GM19372 (cell line): ENCODE data around the gene POMGNT1.
"Not testable (repeated sequence)": the region's sequence is repeated elsewhere in the genome, so short reads cannot be mapped to it uniquely, and the experiment has no call there.

ENCODE experiments used
- ATAC-seq: cut with Tn5 transposase; IDR thresholded peaks from one replicate; pipeline ENCODE4 v1.9.1; 2021; ENCODE audit warnings: mild to moderate bottlenecking, low read depth, moderate library complexity; ENCODE audit not compliant: unreplicated experiment

The POMGNT1 gene

DNA sequence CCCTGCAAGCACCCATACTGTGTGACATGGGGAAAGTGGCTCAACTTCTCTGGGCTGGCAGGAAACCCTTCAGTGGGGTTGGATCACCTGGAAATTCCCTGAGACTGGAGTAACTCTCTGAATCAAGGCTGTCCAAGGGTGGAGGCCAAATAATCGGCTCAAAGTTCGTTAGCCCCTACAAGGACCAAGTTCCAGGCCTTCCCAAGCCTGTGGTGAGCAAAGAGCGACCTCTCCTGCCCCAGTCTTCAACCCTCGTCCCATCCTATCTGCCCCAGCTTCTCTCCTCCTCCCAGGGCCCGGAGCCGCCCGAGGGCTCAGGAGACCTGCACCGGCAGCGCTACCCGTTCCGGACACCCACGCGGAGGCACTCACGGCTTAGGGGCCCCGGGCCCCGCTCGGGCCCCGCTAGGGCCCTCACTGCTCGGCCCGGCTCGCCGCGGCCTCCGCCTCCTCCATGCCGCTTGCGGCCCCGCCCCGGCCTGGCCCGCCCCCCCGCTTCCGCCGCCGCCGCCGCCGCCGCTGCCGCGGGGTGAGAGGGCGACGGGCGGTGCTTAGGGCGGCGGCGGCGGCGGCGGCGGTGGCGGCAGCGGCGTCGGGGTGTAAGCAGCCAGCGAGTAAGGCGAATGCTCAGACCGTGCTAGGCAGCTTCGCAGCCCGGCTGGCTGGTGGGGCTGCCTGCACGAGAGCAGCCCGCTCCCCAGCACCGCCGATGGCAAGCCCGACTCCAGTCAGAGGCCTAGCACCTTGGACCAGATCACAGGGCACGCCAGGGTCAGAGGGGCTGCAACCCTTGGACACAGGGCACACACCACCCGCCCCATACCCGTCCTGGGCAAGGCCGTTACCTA lies at the start of gene POMGNT1:
Gene POMGNT1 (minus strand): TSS at position 471 of the 848 bp plus-strand sequence. CDS start 613 bp downstream, outside the sequence.
- peak; percentile 82 for ATAC-seq

DNA sequence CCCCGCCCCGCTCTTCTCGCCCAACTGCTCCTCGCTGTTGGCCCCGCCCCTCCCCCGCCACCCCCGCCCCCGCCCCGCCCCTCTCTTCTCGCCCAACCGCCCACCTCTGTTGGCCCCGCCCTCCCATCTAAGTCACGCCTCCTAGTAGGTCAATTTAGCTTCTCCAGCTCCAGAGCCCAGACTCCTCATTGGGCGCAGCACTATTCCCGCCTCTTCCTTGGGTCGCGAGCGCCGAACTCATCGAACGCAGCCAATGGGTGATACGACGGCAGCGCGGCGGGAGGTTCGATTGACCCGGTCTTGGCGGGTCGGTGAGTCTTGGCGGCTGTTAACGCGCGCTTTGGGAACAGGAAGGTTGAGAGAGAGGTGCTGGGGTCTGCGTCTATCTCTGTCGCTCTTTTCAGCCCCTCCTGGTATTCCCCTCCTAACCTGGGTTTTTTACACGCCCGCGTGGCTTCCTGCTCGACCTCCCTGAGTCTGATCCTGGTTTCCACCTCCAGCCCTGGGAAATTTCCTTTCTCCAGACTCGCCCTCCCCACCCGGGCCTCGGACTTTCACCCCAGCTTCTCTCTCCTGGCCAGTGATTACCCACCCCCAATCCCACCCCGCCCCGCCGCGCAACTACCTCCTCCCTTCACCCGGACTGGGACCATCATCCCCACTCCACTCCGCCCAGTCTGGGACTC lies 49.3 kb upstream of the POMGNT1 start, which contains the start of gene RAD54L:
Gene RAD54L (plus strand): TSS at position 328 of the 686 bp plus-strand sequence. CDS start 643 bp downstream, outside the sequence.
- ATAC-seq: peak; percentile 92

DNA sequence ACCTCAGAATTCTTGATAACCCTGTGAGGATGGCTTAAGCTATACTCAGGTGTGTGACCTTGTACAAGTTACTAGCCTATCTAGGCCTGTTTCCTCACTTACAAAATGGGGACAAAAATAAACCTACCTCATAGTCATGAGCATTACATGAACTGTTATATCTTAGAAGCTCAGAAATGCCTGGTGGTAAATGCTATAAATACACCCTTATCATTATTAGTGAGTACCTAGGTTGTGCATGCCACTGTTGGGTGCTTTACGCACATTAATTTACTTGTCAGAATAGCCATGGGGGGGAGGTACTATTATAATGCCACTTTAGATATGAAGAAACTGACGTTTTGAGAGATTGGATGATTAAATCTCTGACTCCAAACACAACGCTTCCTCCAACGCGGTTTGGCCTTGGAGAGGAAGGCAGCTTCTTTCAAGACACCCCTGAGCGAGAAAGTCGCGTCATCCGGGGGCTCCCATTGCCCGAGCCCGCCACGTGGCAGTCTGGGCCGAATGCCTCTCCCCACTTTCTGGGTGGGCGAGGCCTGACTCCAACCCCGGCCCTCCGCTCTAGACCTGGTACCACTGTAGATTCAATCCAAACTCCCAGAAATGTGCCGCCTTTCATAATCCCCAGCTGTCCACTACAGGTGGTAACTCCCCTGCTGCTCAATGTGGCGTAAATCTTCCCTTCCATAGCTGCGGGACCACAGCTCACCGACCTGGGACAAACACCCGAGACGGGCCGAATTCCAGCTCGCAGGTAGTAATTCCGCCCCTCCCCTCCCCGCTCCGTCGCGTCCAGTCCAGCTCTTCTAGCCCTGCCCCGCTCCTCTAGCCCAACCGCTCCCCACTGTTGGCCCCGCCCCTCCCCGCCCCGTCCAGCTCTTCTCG lies 48.6 kb upstream of the POMGNT1 start:
- peak; percentile 55 for ATAC-seq

DNA sequence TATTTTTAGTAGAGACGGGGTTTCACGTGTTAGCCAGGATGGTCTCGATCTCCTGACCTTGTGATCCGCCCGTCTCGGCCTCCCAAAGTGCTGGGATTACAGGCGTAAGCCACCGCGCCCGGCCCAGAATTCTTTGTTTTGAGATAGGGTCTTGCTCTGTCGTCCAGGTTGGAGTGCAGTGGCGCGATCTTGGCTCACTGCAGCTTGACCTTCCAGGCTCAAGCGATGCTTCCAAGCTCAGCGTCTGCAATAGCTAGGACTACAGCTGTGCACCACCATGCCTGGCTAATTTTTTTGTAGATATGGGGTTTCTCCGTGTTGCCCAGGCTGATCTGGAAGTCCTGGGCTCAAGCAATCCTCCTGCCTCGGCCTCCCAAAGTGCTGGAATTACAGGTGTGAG lies 47.9 kb upstream of the POMGNT1 start:
- ATAC-seq: not testable (repeated sequence)

DNA sequence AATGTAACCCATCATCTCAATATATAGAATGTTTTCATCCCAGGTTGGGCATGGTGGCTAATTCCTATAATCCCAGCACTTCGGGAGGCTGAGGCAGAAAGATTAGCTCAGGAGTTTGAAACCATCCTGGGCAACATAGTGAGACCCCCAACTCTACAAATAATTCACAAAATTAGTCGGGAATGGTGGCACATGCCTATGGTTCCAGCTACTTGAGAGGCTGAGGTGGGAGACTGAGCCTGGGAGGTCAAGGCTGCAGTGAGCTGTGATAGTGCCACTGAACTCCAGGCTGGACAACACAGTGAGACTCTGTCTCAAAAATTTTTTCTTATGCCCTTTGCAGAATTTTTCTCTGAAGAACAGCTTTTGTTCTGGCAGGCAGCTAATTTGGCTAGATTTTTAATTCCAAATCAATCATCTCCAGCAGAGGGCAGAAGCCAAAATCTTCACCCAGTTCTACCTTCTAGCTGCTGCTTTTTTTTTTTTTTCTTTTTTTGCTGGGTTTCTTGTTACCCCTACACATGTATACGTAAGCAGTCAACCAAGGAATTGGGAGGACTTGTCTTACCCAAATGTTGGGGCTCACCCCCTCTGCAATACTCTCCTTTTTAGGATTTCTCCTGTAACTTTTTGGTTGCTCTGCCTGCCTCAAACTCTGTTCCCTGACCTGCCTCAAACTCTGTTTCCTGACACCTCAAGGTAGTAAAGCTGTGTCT lies 46.6 kb upstream of the POMGNT1 start:
- no peak for ATAC-seq

- ATAC-seq: not testable (repeated sequence)
Measured at GRCh38 chr1:46243831-46244230, 45.6 kb upstream of the POMGNT1 start.

GRCh38 chr1:46242918-46243317 lies 44.7 kb upstream of the POMGNT1 start:
- no peak for ATAC-seq

DNA sequence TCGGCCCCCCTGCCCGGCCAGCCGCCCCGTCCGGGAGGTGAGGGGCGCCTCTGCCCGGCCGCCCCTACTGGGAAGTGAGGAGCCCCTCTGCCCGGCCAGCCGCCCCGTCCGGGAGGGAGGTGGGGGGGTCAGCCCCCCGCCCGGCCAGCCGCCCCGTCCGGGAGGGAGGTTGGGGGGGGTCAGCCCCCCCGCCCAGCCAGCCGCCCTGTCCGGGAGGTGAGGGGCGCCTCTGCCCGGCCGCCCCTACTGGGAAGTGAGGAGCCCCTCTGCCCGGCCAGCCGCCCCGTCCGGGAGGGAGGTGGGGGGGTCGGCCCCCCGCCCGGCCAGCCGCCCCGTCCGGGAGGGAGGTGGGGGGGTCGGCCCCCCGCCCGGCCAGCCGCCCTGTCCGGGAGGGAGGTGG lies 43.5 kb upstream of the POMGNT1 start:
- not testable (repeated sequence) for ATAC-seq

DNA sequence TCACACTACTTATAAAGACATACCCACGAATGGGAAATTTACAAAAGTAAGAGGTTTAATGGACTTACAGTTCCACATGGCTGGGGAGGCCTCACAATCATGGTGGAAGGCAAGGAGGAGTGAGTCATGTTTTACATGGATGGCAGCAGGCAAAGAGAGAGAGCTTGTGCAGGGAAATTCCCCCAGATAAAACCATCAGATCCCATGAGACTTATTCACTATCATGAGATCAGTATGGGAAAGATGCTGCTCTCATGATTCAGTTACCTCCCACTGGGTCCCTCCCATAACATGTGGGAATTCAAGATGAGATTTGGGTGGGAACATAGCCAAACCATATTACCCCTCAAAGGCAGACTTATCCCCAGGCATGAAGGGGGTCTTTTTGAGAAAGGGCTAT lies 40.6 kb upstream of the POMGNT1 start:
- not testable (repeated sequence) for ATAC-seq

DNA sequence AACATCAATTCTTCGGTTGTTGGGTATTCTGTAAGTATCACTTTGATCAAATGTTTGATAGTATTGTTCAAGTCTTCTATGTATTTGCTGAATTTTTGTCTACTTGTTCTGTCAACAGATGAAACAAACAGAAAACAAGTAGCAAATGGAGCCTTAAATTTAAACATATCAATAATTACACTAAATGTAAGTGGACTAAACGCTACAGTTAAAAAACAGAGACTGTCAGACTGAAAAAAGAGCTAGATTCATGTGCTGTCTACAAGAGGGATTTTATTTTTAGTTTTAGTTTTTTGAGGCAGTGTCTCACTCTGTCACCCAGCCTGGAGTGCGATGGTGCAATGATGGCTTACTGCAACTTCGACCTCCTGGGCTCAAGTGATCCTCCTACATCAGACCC lies 38.6 kb upstream of the POMGNT1 start:
- no peak for ATAC-seq

- ATAC-seq: not testable (repeated sequence)
Measured at GRCh38 chr1:46231231-46231630, 33.0 kb upstream of the POMGNT1 start.

DNA sequence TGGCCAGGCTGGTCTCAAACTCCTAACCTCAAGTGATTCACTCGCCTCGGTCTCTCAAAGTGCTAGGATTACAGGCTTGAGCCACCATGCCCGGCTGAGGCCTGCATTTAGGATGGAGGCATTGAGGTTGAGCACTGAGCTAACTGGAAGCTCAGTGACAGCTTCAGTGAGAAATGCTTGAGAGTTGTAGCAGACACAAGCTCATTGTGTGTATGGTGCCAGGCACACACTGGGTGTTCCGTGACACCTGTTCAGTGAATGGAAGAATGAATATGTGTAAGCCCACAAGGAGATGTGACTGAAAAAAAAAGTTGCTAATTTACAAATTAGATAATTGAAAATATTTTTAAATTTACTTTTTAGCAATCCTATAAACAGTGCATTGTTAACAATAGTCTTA lies 26.7 kb upstream of the POMGNT1 start:
- no peak for ATAC-seq

GRCh38 chr1:46223472-46223943 lies 25.3 kb upstream of the POMGNT1 start:
- ATAC-seq: peak; percentile 68

DNA sequence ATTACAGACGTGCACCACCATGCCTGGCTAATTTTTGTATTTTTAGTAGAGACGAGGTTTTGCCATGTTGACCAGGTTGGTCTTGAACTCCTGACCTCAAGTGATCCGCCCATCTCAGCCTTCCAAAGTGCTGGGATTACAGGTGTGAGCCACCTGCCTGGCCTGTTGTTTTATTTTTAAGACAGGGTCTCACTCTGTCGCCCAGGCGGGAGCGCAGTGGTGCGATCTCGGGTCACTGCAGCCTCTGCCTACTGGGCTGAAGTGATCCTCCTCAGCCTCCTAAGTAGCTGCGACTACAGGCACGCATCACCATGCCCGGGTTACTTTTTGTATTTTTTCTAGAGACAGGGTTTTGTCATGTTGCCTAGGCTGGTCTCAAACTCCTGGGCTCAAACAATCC lies 24.8 kb upstream of the POMGNT1 start:
- ATAC-seq: not testable (repeated sequence)

DNA sequence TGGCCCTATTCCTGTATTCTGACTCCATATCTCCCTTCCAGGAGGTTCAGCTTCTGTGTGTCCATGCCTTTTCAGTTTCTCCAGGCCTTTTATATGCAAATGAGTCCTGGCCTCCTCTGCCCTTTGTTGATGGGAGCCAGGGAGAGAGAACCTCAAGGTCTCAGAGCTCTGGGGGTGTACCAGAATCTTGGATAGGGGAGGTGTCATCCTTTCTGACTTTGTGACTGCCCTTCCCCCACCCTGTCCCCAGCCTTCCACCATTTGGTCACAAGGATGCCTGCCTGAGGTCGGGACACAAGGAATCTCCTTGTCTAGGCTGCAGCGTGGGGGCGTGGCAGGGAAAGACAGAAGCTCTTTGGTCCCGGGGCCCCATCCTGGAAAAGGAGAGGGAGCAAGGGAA lies 23.5 kb upstream of the POMGNT1 start:
- ATAC-seq: no peak

DNA sequence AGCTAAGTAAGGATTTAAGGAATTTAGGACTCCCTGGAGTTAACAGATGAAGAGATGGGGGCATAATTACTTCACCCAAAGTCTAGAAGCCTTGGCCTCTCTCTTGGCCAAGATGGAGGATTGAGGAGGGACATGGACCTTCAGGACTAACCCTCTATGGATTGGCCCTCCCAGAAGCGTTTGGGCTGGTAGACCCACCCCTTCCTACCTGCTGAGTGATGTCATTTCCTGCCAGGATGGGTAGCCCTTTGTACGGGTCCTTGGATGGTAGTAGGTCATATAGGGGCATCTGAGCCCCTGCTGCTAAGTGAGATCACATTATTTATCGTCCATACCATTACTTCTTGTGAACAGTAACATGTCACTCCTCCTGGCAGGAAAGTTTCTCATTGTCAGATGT lies 22.6 kb upstream of the POMGNT1 start:
- no peak for ATAC-seq

- no peak for ATAC-seq
Measured at GRCh38 chr1:46219551-46220520, 21.6 kb upstream of the POMGNT1 start.

DNA sequence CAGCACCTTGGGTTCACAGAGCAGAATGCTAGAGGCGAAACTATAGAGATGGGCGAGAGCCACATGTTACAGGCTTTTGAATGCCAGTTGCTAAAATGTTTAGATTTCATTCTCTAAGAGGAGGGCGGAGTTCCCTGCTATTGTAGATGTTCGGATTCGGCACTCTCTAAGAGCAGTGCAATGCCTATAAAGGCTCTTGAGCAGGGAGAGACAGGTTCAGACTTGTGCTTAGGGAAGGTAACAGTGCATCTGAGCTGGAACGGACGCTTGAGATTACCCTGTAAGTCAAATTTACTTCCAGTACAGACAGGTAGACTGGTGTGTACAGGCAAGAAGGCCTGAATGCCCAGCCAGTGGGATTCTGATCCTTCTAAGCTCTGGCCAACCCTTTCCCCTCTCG lies 20.2 kb upstream of the POMGNT1 start:
- ATAC-seq: no peak

DNA sequence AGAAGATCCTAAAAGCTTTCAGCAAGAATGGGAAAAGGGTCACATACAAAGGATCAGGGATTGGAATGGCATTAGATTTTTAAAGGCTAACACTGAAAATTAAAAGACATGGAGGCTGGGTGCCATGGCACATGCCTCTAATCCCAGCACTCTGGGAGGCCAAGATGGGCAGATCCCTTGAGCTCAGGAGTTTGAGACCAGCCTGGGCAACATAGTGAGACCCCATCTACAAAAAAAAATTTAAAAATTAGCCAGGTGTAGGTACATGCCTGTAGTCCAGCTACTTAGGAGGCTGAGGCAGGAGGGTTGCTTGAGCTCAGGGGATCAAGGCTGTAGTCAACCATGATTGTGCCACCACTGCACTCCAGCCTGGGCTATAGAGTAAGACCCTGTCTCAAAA lies 17.3 kb upstream of the POMGNT1 start:
- no peak for ATAC-seq
